ENCODE data around the gene SRBD1. TPM values are rescaled to one million over a fixed set of nuclear protein-coding genes. Genes with fewer than 3 reads are reported as not detected.

Gene SRBD1
- total RNA-seq, 1 experiment from 2014 or later: 19.7 TPM

GRCh38 chr2:45418532-45418931 lies 192.5 kb downstream of the SRBD1 start:
- DNase-seq (ENCODE audit: low read depth): no peak

DNA sequence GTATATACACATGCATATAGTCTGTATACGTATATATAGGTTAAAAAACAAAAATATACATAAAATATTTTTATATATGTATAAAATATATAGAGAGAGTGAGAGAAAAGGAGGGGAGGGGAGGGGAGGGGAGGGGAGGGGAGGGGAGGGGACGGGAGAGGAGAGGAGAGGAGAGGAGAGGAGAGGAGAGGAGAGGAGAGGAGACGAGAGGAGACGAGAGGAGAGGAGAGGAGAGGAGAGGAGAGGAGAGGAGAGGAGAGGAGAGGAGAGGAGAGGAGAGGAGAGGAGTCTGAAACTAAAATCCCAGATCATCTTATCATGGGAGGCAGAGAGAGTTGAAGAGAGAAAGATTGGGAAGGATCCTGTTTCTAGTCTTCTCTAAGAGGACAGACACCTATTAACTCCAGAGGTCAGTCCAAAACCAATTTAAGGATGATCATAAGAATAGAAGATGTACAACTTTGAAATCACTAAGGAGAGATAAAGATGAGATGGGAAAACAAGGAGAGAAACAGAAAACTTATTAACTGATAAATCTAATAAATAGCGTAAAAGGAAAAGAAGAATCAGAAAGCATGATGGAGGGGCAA lies 195.4 kb downstream of the SRBD1 start:
- DNase-seq (ENCODE audit: low read depth): no peak

DNA sequence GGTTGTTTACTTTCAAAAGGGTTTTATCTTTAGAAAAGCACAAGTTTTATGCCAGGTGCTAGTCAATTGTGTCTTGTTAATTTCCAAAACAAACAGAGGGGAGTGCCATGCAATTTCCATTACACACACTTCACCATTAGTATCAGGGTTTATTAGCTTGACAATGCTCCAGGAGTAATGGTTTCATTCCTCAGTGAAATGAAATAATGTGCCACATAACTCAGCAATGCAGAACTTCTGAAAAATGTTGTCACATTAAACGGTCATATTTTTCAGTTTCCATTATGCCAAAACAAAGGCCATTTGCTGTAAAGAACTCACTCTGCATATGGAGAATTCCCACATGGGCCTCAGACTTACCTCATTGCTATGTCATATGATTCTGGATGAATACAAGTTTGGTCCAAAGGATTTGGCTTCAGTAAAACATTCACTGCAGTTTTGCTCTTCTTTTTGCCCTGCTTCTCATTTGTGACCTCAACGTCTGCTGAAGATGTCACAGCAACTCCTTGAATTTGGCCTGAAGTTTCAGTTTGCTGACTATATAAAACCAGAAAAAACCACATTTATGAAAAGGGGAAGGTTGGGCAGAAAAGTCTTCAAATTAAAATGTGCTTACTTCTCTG lies 198.2 kb downstream of the SRBD1 start:
- DNase-seq (ENCODE audit: low read depth): no peak

- DNase-seq (ENCODE audit: low read depth): no peak
Observed at GRCh38 chr2:45409677-45410076, 201.4 kb downstream of the SRBD1 start.

GRCh38 chr2:45406621-45407020 lies 204.4 kb downstream of the SRBD1 start:
- DNase-seq (ENCODE audit: low read depth): peak; percentile 5

DNA sequence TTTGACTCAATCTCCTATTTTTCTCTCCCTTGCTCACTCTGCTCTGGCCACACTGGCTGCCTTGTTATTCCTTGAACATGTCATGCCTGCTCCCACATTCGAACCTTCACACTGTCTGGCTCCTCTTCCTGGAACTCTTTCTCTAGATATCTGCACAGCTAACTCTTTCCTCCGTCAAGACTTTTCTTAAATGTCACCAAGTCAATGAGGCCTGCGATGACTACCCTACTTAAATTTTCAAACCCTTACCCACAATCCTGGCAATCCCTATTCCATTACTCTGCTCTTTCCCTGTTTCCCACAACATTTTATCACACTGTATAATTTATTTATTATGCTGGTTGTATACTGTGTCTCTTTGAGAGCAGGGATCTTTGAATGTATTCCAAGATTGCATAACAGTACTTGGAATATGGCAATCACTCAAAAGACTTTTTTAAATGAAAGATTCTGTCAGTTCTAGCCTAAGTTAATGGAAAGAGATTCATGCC lies 206.2 kb downstream of the SRBD1 start:
- peak; percentile 9 for DNase-seq (ENCODE audit: low read depth)

GRCh38 chr2:45403036-45403435 lies 208.0 kb downstream of the SRBD1 start:
- no peak for DNase-seq (ENCODE audit: low read depth)

GRCh38 chr2:45401431-45401922 lies 209.6 kb downstream of the SRBD1 start:
- no peak for DNase-seq (ENCODE audit: low read depth)

DNA sequence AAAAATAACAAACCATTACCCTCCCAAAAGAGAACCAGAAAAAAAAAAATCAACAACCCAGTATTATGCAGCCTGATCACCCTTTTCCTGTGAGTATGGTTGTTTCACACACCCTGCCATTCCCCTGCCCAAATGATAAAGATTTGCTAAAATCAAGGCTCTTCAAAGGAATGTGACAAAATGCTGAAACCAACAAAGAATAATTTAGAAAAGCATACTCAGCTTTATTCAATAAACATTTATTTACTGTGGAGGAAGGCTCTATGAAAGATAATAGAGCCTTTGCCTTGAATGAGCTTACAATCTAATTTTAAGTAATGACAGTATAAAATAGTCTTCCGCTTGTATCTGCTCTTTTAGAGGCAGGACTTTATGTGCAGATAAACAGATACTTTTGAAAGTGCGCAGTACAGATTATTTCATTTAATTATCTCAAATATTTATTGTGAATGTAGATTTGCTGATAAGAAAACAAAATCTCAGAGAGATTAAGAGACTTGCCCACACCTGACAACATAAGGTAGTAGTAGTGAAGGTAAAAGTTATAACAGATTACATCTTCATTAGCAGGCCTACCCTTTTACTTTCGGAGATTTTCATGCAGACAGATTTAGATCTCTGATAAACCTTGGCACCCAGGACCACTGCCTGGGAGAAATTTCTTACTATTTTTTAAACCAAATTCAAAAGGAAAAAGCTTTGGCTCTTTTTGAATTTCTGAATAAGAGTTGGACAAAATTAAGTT lies 211.9 kb downstream of the SRBD1 start:
- DNase-seq (ENCODE audit: low read depth): no peak

- no peak for DNase-seq (ENCODE audit: low read depth)
Observed at GRCh38 chr2:45397292-45397691, 213.8 kb downstream of the SRBD1 start.

- no peak for DNase-seq (ENCODE audit: low read depth)
Observed at GRCh38 chr2:45396671-45397070, 214.4 kb downstream of the SRBD1 start.

DNA sequence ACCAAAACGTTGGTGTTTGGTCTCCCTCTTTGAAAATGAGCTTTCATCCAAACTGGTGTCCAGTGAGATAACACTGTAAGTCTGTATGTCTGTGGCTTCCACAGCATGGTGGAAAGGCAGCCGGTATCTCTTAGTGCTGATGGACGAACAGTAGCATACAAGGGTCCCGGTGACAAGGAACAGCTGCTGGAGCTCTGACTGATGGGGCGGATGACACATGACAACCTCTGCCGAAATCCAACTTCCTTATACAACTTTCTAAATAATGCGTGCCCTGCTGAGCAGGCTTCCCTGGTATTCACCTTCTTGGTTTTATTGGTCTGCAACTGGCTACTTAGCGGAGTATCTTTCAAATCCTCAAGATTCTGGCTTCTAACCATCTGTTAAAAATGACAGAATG lies 216.2 kb downstream of the SRBD1 start:
- DNase-seq (ENCODE audit: low read depth): no peak

- no peak for DNase-seq (ENCODE audit: low read depth)
Observed at GRCh38 chr2:45394216-45394615, 216.9 kb downstream of the SRBD1 start.

- no peak for DNase-seq (ENCODE audit: low read depth)
Observed at GRCh38 chr2:45391866-45392265, 219.2 kb downstream of the SRBD1 start.

GRCh38 chr2:45390861-45391260 lies 220.2 kb downstream of the SRBD1 start:
- DNase-seq (ENCODE audit: low read depth): no peak

GRCh38 chr2:45390441-45390840 lies 220.6 kb downstream of the SRBD1 start:
- peak; percentile 12 for DNase-seq (ENCODE audit: low read depth)

GRCh38 chr2:45388541-45389100 lies 222.4 kb downstream of the SRBD1 start:
- no peak for DNase-seq (ENCODE audit: low read depth)

- DNase-seq (ENCODE audit: low read depth): peak; percentile 42
Observed at GRCh38 chr2:45382744-45383143, 228.3 kb downstream of the SRBD1 start.

- peak; percentile 55 for DNase-seq (ENCODE audit: low read depth)
Observed at GRCh38 chr2:45380131-45380836, 230.8 kb downstream of the SRBD1 start.

DNA sequence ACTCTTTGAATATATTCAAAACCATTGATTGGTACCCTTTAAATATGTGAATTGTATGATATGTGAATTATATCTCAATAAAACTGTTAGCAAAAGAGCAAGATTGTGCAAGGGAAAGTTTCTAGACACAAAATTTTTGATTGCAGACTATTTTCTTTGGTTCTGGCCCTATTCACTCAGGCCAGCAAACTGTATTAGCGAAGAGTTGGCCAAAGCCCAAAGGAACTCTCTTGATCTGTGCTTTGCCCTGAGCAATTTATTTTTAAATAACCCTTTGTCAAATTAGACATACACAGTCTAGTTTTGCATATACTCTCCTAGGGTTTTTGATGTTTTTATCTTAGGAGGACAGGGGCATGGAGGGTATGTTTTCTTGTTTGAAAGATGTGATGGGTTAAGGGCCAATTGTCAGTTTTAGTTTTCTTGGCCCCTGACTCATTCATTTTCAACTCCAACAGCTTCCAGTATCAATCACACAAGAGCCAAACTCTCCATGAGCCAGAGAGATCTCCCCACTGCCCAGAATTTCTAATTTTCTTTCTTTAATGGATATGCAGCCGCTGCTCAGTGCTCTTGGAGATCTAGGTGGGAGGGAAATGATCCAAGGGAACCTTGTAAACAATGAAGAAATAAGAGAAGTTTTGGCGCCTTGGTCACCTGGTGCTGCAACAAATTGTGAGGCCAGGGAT lies 231.5 kb downstream of the SRBD1 start:
- DNase-seq (ENCODE audit: low read depth): no peak

GRCh38 chr2:45373534-45373933 lies 237.5 kb downstream of the SRBD1 start:
- no peak for DNase-seq (ENCODE audit: low read depth)

All from RPMI7951 (cell line).